IMR-90 (cell line): ENCODE results near the gene EOLA2. TPM values are rescaled to one million over a fixed set of nuclear protein-coding genes. Genes with fewer than 3 reads are reported as not detected.

Experiments used
- ATAC-seq: fragments of 200-7000 bp; cut with Tn5 transposase; 2 replicates; pipeline ENCODE4 v1.9.1; 2020; ENCODE audit warnings: low read depth, mild to moderate bottlenecking, moderate library complexity
- BruUV-seq: library from RNA; stranded (reverse); fragments of 400-500 nt; replicated peaks from 2 replicates; lab custom pipeline; 2021; lab: Mats Ljungman, UMichigan
- CTCF ChIA-PET: fragments of 300-600 bp; formaldehyde crosslinking; extraction: SDS; loops from one replicate; lab custom pipeline; 2021; ENCODE audit warnings: antibody characterized with exemption; lab: Yijun Ruan, JAX
- POLR2A ChIA-PET: fragments of 300-600 bp; sonication (Branson Sonifier 250); formaldehyde crosslinking; loops from one replicate; lab custom pipeline; 2022; ENCODE audit warnings: antibody characterized with exemption; ENCODE audit not compliant: unreplicated experiment; lab: Charles Lee
- DNase-seq: peaks from one replicate; pipeline ENCODE4 v3.0.0; 2013
- H2AFZ ChIP-seq: replicated peaks from 2 replicates; pipeline ENCODE3; 2013; ENCODE audit warnings: low read length, mild to moderate bottlenecking; ENCODE audit not compliant: poor library complexity
- H2AK5ac ChIP-seq: 2 replicates; pipeline ENCODE4 v1.6.1; 2013; ENCODE audit warnings: low read depth, low read length, inconsistent platforms
- H2AK9ac ChIP-seq: replicated peaks from 2 replicates; pipeline ENCODE3; 2013; ENCODE audit warnings: mild to moderate bottlenecking, low read depth, low read length, moderate library complexity; ENCODE audit not compliant: poor library complexity
- H2BK120ac ChIP-seq: 2 replicates; pipeline ENCODE4 v1.6.1; 2013; ENCODE audit warnings: low read depth, low read length, inconsistent platforms
- H2BK15ac ChIP-seq: 3 replicates; pipeline ENCODE4 v1.6.1; 2013; ENCODE audit warnings: low read depth, low read length, inconsistent platforms
- H2BK20ac ChIP-seq: 2 replicates; pipeline ENCODE4 v1.6.1; 2013; ENCODE audit warnings: low read depth, mild to moderate bottlenecking, inconsistent platforms, low read length, moderate library complexity
- H2BK5ac ChIP-seq: 2 replicates; pipeline ENCODE4 v1.6.1; 2013; ENCODE audit warnings: mild to moderate bottlenecking, low read depth, low read length, inconsistent platforms; ENCODE audit not compliant: poor library complexity, severe bottlenecking
- H3K14ac ChIP-seq: replicated peaks from 2 replicates; pipeline ENCODE4 v1.6.1; 2013; ENCODE audit warnings: low read depth, low read length, inconsistent platforms
- H3K18ac ChIP-seq: 2 replicates; pipeline ENCODE4 v1.6.1; 2013; ENCODE audit warnings: low read depth, low read length, control low read depth
- H3K23ac ChIP-seq: 2 replicates; pipeline ENCODE4 v1.6.1; 2013; ENCODE audit warnings: low read depth, low read length, inconsistent platforms
- H3K27ac ChIP-seq: 2 replicates; pipeline ENCODE4 v1.5.1; 2013; ENCODE audit warnings: mild to moderate bottlenecking, control low read depth, low read length; ENCODE audit not compliant: insufficient read depth
- H3K27me3 ChIP-seq: 2 replicates; pipeline ENCODE4 v1.6.1; 2013; ENCODE audit warnings: low read length; ENCODE audit not compliant: control insufficient read depth, insufficient read depth
- H3K36me3 ChIP-seq: 2 replicates; pipeline ENCODE4 v1.6.1; 2013; ENCODE audit warnings: low read length, mixed read lengths; ENCODE audit not compliant: control insufficient read depth, insufficient read depth
- H3K4ac ChIP-seq: 2 replicates; pipeline ENCODE4 v1.6.1; 2013; ENCODE audit warnings: low read depth, low read length, inconsistent platforms
- H3K4me1 ChIP-seq: 2 replicates; pipeline ENCODE4 v1.6.1; 2013; ENCODE audit warnings: low read length, mixed read lengths; ENCODE audit not compliant: control insufficient read depth, insufficient read depth
- H3K4me2 ChIP-seq: 2 replicates; pipeline ENCODE4 v1.6.1; 2013; ENCODE audit warnings: low read depth, mild to moderate bottlenecking, control low read depth, low read length, moderate library complexity
- H3K4me3 ChIP-seq: 2 replicates; pipeline ENCODE4 v1.5.1; 2013; ENCODE audit warnings: low read depth, mild to moderate bottlenecking, control low read depth, low read length, moderate library complexity; ENCODE audit not compliant: insufficient read depth
- H3K56ac ChIP-seq: 2 replicates; pipeline ENCODE4 v1.6.1; 2013; ENCODE audit warnings: low read length, inconsistent platforms; ENCODE audit not compliant: insufficient read depth; ENCODE audit errors: extremely low read depth
- H3K79me1 ChIP-seq, 2 experiments: 2 replicates each; pipeline ENCODE4 v1.6.1; 2013; ENCODE audit warnings: low read length in 2 of 2, inconsistent platforms in 1 of 2, low read depth in 1 of 2
- H3K9ac ChIP-seq: 2 replicates; pipeline ENCODE4 v1.6.1; 2013; ENCODE audit warnings: low read depth, low read length, control low read depth
- H3K9me1 ChIP-seq: 2 replicates; pipeline ENCODE4 v1.6.1; 2013; ENCODE audit warnings: low read length, inconsistent platforms; ENCODE audit not compliant: insufficient read depth
- H3K9me3 ChIP-seq: 2 replicates; pipeline ENCODE4 v1.6.1; 2013; ENCODE audit warnings: low read length; ENCODE audit not compliant: control insufficient read depth, insufficient read depth
- H4K20me1 ChIP-seq: 2 replicates; pipeline ENCODE4 v1.6.1; 2013; ENCODE audit warnings: low read length, inconsistent platforms; ENCODE audit not compliant: insufficient read depth
- H4K5ac ChIP-seq: 2 replicates; pipeline ENCODE4 v1.6.1; 2013; ENCODE audit warnings: mild to moderate bottlenecking, low read depth, low read length, control low read depth
- H4K8ac ChIP-seq, 2 experiments: 2 replicates each; pipeline ENCODE4 v1.6.1; 2013; ENCODE audit warnings: low read depth in 2 of 2, low read length in 2 of 2, control low read depth in 1 of 2, inconsistent platforms in 1 of 2
- H4K91ac ChIP-seq: 2 replicates; pipeline ENCODE4 v1.6.1; 2013; ENCODE audit warnings: low read depth, low read length, inconsistent platforms; ENCODE audit not compliant: insufficient read depth
- BHLHE40 ChIP-seq: fragments of 150-350 bp; IDR thresholded peaks from 2 replicates; pipeline ENCODE4 v1.6.1; 2016; ENCODE audit warnings: mild to moderate bottlenecking, low read depth, low read length
- CHD1 ChIP-seq: IDR thresholded peaks from 2 replicates; pipeline ENCODE4 v1.6.1; 2012; ENCODE audit warnings: low read depth, low read length, improper control_type of control experiment
- FOS ChIP-seq: fragments of 150-350 bp; IDR thresholded peaks from 2 replicates; pipeline ENCODE4 v1.6.1; 2016; ENCODE audit warnings: low read depth, low read length
- MXI1 ChIP-seq: IDR thresholded peaks from 2 replicates; pipeline ENCODE4 v1.6.1; 2012; ENCODE audit warnings: low read depth, mild to moderate bottlenecking, low read length, moderate library complexity, borderline replicate concordance
- NFE2L2 ChIP-seq: fragments of 150-350 bp; IDR thresholded peaks from 2 replicates; pipeline ENCODE4 v1.6.1; 2016; ENCODE audit warnings: low read depth, mild to moderate bottlenecking, low read length
- POLR2A ChIP-seq: IDR thresholded peaks from 2 replicates; pipeline ENCODE4 v1.6.1; 2012; ENCODE audit warnings: mild to moderate bottlenecking, low read depth, low read length
- RAD21 ChIP-seq: IDR thresholded peaks from 2 replicates; pipeline ENCODE4 v1.6.1; 2012; ENCODE audit warnings: low read length, improper control_type of control experiment
- RCOR1 ChIP-seq: IDR thresholded peaks from 2 replicates; pipeline ENCODE4 v1.6.1; 2012; ENCODE audit warnings: mild to moderate bottlenecking, low read length, improper control_type of control experiment; ENCODE audit not compliant: insufficient replicate concordance
- SMC3 ChIP-seq: fragments of 150-350 bp; IDR thresholded peaks from 2 replicates; pipeline ENCODE4 v1.6.1; 2016; ENCODE audit warnings: low read depth, mild to moderate bottlenecking, antibody characterized with exemption, low read length, moderate library complexity
- WGBS, 2 experiments: methylation state at CpG; one replicate each; pipeline versions ENCODE4 v1.1.5 to v1.1.7; 2013; ENCODE audit warnings: missing lambda C conversion rate in 2 of 2; ENCODE audit not compliant: insufficient read length in 1 of 2; ENCODE audit errors: extremely low coverage in 2 of 2; 5-methylcytosine and 5-hydroxymethylcytosine counted together
- dilution Hi-C: fragments of 300-500 bp; cut with HindIII; formaldehyde crosslinking; loops from one replicate; pipeline ENCODE4 v1.14.3; 2018; ENCODE audit warnings: low sequenced_read_pairs; ENCODE audit not compliant: unreplicated experiment
- in situ Hi-C: fragments of 300-500 bp; cut with MboI; formaldehyde crosslinking; loops from 3 replicates; pipeline ENCODE4 v1.14.3; 2019; ENCODE audit warnings: low sequenced_read_pairs, inconsistent platforms, mixed read lengths
- intact Hi-C: fragments of 100-400 bp; cut with micrococcal nuclease; formaldehyde crosslinking; loops from 2 replicates; pipeline ENCODE4 v1.10.0; 2022
- polyA plus RNA-seq, 3 experiments: library from polyadenylated mRNA; depleted of rRNA; stranded (reverse); fragments of >200 nt; gene quantifications; 2 replicates each; pipeline ENCODE4 v1.2.3, GENCODE V29; 2012; ENCODE audit warnings: low replicate concordance in 1 of 3
- total RNA-seq: library from RNA; depleted of rRNA; stranded (reverse); fragments of >200 nt; gene quantifications from 2 replicates; pipeline ENCODE4 v1.2.3, GENCODE V29; 2012
- TF ChIP-seq, protein P1 (sequence below): fragments of 150-350 bp; IDR thresholded peaks from 2 replicates; pipeline ENCODE4 v1.6.1; 2017; ENCODE audit warnings: mild to moderate bottlenecking, antibody characterized with exemption, low read length, low read depth
- TF ChIP-seq, protein P2 (sequence below): conservative IDR thresholded peaks from 2 replicates; pipeline ENCODE4 v1.5.1; 2012; ENCODE audit warnings: mild to moderate bottlenecking, low read depth, low read length, improper control_type of control experiment
- TF ChIP-seq, protein P3 (sequence below): fragments of 150-350 bp; IDR thresholded peaks from 2 replicates; pipeline ENCODE4 v1.6.1; 2016; ENCODE audit warnings: low read depth, mild to moderate bottlenecking, low read length, moderate library complexity, borderline replicate concordance

EOLA2 gene
- total and polyA plus RNA-seq, 2 of the 4 experiments (the other 2 are of a cell fraction) = 23.7 to 46.5 TPM

DNA sequence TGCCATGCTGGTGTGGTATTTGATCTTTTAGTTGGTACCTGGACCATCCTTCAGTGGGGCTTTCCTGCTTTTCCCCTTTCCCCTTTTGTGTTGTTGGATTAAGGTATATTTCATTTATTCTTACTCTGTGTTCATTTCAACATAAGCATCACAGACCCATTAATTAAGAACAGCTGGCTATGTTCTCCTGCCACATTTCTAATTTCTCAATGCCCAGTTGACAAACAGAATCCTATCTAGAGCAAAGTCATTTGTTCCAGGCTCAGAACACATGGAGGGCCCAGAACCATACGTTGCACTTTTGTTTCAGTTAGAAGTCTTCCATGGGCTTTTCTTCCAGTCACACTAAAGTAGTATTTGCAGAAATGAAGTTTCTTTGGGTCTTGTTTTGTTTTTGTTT lies 46.1 kb upstream of the EOLA2 start:
- POLR2A ChIA-PET = no interaction called here

More for the DNA sequence above, 46.1 kb upstream of the EOLA2 start:
- Histone ChIP-seq H3K36me3 (no peaks in the 10 kb centered on the region), H3K4me1 (no peaks in the 10 kb centered on the region), H3K9me3 (no peaks in the 10 kb centered on the region), H3K14ac (no peak overlapping the region), H4K20me1 (no peaks in the 10 kb centered on the region), H3K79me1 (no peaks in the 10 kb centered on the region), H2BK20ac (no peak overlapping the region), H2BK15ac (no peak overlapping the region), H2AK5ac (no peak overlapping the region), H2BK120ac (no peak overlapping the region), H2BK5ac (no peak overlapping the region), H3K9ac (no peak overlapping the region), H4K91ac (no peak overlapping the region), H3K9me1 (no peaks in the 10 kb centered on the region), H2AK9ac (no peak overlapping the region), H3K4me3 (no peak overlapping the region), H3K18ac (no peak overlapping the region), H4K8ac (no peak overlapping the region), H3K4me2 (no peak overlapping the region), H3K23ac (no peak overlapping the region), H3K27me3 (no peaks in the 10 kb centered on the region), H4K5ac (no peak overlapping the region), H3K27ac (no peak overlapping the region), H3K56ac (no peak overlapping the region), H3K4ac (no peak overlapping the region), H2AFZ (no peak overlapping the region)
- no peak for TF ChIP-seq SMC3
- TF ChIP-seq, protein P1, sequence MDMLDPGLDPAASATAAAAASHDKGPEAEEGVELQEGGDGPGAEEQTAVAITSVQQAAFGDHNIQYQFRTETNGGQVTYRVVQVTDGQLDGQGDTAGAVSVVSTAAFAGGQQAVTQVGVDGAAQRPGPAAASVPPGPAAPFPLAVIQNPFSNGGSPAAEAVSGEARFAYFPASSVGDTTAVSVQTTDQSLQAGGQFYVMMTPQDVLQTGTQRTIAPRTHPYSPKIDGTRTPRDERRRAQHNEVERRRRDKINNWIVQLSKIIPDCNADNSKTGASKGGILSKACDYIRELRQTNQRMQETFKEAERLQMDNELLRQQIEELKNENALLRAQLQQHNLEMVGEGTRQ = no peak
- no peak for TF ChIP-seq NFE2L2
- TF ChIP-seq RAD21 = no peak
- TF ChIP-seq FOS = no peak
- no peak for TF ChIP-seq BHLHE40
- TF ChIP-seq POLR2A = no peak
- no peak for TF ChIP-seq MXI1
- TF ChIP-seq, protein P2, sequence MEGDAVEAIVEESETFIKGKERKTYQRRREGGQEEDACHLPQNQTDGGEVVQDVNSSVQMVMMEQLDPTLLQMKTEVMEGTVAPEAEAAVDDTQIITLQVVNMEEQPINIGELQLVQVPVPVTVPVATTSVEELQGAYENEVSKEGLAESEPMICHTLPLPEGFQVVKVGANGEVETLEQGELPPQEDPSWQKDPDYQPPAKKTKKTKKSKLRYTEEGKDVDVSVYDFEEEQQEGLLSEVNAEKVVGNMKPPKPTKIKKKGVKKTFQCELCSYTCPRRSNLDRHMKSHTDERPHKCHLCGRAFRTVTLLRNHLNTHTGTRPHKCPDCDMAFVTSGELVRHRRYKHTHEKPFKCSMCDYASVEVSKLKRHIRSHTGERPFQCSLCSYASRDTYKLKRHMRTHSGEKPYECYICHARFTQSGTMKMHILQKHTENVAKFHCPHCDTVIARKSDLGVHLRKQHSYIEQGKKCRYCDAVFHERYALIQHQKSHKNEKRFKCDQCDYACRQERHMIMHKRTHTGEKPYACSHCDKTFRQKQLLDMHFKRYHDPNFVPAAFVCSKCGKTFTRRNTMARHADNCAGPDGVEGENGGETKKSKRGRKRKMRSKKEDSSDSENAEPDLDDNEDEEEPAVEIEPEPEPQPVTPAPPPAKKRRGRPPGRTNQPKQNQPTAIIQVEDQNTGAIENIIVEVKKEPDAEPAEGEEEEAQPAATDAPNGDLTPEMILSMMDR = no peak
- no peak for TF ChIP-seq CHD1
- no peak for TF ChIP-seq RCOR1
- TF ChIP-seq, protein P3, sequence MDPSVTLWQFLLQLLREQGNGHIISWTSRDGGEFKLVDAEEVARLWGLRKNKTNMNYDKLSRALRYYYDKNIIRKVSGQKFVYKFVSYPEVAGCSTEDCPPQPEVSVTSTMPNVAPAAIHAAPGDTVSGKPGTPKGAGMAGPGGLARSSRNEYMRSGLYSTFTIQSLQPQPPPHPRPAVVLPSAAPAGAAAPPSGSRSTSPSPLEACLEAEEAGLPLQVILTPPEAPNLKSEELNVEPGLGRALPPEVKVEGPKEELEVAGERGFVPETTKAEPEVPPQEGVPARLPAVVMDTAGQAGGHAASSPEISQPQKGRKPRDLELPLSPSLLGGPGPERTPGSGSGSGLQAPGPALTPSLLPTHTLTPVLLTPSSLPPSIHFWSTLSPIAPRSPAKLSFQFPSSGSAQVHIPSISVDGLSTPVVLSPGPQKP = no peak
- no peak for DNase-seq
- no CpG with 5 or more reads among the region's 1 CpG for WGBS, 2 experiments
- intact Hi-C loops (no loop called here), dilution Hi-C loops (no loop called here), in situ Hi-C loops (no loop called here)
- ATAC-seq = no peak
- no TSS peak for BruUV-seq
- CTCF ChIA-PET = no interaction called here
